Astrocyte (in vitro differentiated cells and primary cell): ENCODE measurements around the gene PAX6. TPM values are rescaled to one million over a fixed set of nuclear protein-coding genes. Genes with fewer than 3 reads are reported as not detected.
A peak's percentile ranks its signal among the peaks of the same experiment; 100 is the strongest.

Source experiments
- DNase-seq: peaks from one replicate; pipeline ENCODE4 v3.0.0-alpha.2; 2010; ENCODE audit warnings: low read depth
- FAIRE-seq: peaks from 2 replicates; lab custom pipeline; 2011; peaks lifted over from hg19 to GRCh38; lab: Jason Lieb, UNC
- H2AFZ ChIP-seq: 2 replicates; pipeline ENCODE4 v1.6.0; 2012; ENCODE audit warnings: low read depth, low read length, inconsistent platforms
- H3K27ac ChIP-seq: 2 replicates; pipeline ENCODE4 v1.5.1; 2011; ENCODE audit warnings: low read depth, low read length, inconsistent platforms
- H3K27me3 ChIP-seq: 2 replicates; pipeline ENCODE4 v1.6.0; 2011; ENCODE audit warnings: low read length, inconsistent platforms; ENCODE audit not compliant: insufficient read depth
- H3K36me3 ChIP-seq: 2 replicates; pipeline ENCODE4 v1.5.1; 2011; ENCODE audit warnings: low read length, inconsistent platforms; ENCODE audit not compliant: insufficient read depth
- H3K4me1 ChIP-seq: 2 replicates; pipeline ENCODE4 v1.5.1; 2011; ENCODE audit warnings: low read length, inconsistent platforms; ENCODE audit not compliant: insufficient read depth
- H3K4me2 ChIP-seq: 2 replicates; pipeline ENCODE4 v1.6.0; 2012; ENCODE audit warnings: low read length, inconsistent platforms
- H3K4me3 ChIP-seq: 2 replicates; pipeline ENCODE4 v1.5.1; 2011; ENCODE audit warnings: low read depth, mild to moderate bottlenecking, low read length, inconsistent platforms; ENCODE audit not compliant: insufficient read depth
- H3K79me2 ChIP-seq: 2 replicates; pipeline ENCODE4 v1.6.0; 2012; ENCODE audit warnings: mild to moderate bottlenecking, low read length, inconsistent platforms; ENCODE audit not compliant: insufficient read depth
- H3K9ac ChIP-seq: 2 replicates; pipeline ENCODE4 v1.6.0; 2012; ENCODE audit warnings: mild to moderate bottlenecking, low read length, inconsistent platforms
- H3K9me3 ChIP-seq: 2 replicates; pipeline ENCODE4 v1.5.1; 2012; ENCODE audit warnings: low read depth, mild to moderate bottlenecking, low read length, inconsistent platforms; ENCODE audit not compliant: insufficient read depth
- H4K20me1 ChIP-seq: 2 replicates; pipeline ENCODE4 v1.6.0; 2012; ENCODE audit warnings: low read length, inconsistent platforms; ENCODE audit not compliant: insufficient read depth
- H3K27ac Mint-ChIP-seq: one replicate; pipeline ENCODE4 v1.8.0; 2021; ENCODE audit warnings: mild to moderate bottlenecking, mixed read lengths; ENCODE audit not compliant: unreplicated experiment
- H3K27me3 Mint-ChIP-seq: one replicate; pipeline ENCODE4 v1.8.0; 2021; ENCODE audit warnings: low read depth, mixed read lengths; ENCODE audit not compliant: unreplicated experiment
- H3K36me3 Mint-ChIP-seq: one replicate; pipeline ENCODE4 v1.8.0; 2021; ENCODE audit warnings: low read depth, mixed read lengths; ENCODE audit not compliant: unreplicated experiment
- H3K4me1 Mint-ChIP-seq: one replicate; pipeline ENCODE4 v1.8.0; 2021; ENCODE audit warnings: low read depth, mixed read lengths; ENCODE audit not compliant: unreplicated experiment
- H3K4me3 Mint-ChIP-seq: one replicate; pipeline ENCODE4 v1.8.0; 2021; ENCODE audit warnings: mild to moderate bottlenecking, moderate library complexity, mixed read lengths; ENCODE audit not compliant: unreplicated experiment
- H3K9me3 Mint-ChIP-seq: one replicate; pipeline ENCODE4 v1.8.0; 2021; ENCODE audit warnings: mild to moderate bottlenecking, mixed read lengths; ENCODE audit not compliant: unreplicated experiment
- CTCF ChIP-seq: IDR thresholded peaks from 2 replicates; pipeline ENCODE4 v1.5.1; 2011; ENCODE audit warnings: low read depth, mild to moderate bottlenecking, inconsistent platforms, low read length, moderate library complexity; ENCODE audit not compliant: insufficient read depth
- EZH2 ChIP-seq: IDR thresholded peaks from 2 replicates; pipeline ENCODE4 v1.6.1; 2012; ENCODE audit warnings: mild to moderate bottlenecking, low read length, inconsistent platforms; ENCODE audit not compliant: insufficient read depth
- total RNA-seq: library from RNA; stranded (reverse); gene quantifications from 2 replicates; pipeline ENCODE4 v1.2.1, GENCODE V29; 2021

PAX6 gene
- total RNA-seq, 1 donor from 2014 or later: 12.2 TPM

DNA sequence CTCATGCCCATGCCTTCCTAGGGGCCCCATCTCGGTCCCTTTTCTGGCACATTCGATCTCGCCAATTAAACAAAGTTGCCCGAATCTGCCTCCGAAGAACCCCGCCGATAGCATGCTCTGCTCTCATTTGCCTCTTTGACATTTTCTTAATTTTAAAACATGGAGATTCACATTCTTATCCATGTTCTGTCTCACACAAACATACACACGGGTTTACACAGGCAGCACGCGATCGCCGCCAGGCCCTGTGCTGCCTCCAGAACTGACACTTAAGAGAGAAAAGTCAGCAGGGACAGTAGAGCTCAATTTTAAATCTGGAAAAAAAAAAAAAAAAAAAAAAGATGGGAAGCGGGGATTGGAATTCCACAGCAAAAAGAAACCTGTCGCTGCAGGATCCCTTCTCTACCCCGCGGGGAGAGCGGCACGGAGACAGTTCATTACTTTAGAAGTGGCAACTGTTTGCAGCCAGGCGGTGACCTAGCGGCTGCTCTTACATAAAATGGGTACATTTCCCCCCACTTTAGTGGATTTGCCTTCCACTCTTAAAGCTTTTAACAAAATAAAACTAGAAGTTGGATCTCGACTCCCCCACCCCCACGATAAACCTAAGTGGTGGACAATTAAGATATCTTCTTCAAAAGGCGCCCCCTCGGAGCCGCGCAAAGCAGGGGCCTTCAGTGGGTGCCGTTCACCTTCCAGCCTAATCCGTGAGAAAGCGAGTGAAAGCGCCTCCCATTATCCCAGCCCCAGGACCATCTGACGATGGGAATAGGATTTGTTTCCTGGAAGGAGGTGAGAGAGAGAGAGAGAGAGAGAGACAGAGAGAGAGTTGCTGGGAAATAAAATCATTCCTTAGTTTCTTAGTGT, 13.7 kb downstream of the PAX6 start:
- H3K9ac ChIP-seq: peak overlapping the region; percentile 18
- Mint-ChIP-seq H3K36me3 (peaks cover 5% of the 10 kb centered on the region), H3K4me3 (peak overlapping the region; percentile 40), H3K27ac (no peak overlapping the region), H3K27me3 (peaks cover 72% of the 10 kb centered on the region), H3K4me1 (peaks cover 2% of the 10 kb centered on the region), H3K9me3 (peaks cover 17% of the 10 kb centered on the region)
- peaks cover 15% of the 10 kb centered on the region for H3K4me1 ChIP-seq
- no peaks in the 10 kb centered on the region for H3K9me3 ChIP-seq
- TF ChIP-seq CTCF (no peak), EZH2 (peak; percentile 16)
- peaks cover 12% of the 10 kb centered on the region for H3K36me3 ChIP-seq
- peaks cover 36% of the 10 kb centered on the region for H3K79me2 ChIP-seq
- no peaks in the 10 kb centered on the region for H4K20me1 ChIP-seq
- H3K27ac ChIP-seq: peak overlapping the region; percentile 1
- FAIRE-seq: no peak
- H3K4me2 ChIP-seq: peak overlapping the region; percentile 68
- peak overlapping the region; percentile 9 for H2AFZ ChIP-seq
- peaks cover 38% of the 10 kb centered on the region for H3K27me3 ChIP-seq
- no peak for DNase-seq
- no peak overlapping the region for H3K4me3 ChIP-seq

DNA sequence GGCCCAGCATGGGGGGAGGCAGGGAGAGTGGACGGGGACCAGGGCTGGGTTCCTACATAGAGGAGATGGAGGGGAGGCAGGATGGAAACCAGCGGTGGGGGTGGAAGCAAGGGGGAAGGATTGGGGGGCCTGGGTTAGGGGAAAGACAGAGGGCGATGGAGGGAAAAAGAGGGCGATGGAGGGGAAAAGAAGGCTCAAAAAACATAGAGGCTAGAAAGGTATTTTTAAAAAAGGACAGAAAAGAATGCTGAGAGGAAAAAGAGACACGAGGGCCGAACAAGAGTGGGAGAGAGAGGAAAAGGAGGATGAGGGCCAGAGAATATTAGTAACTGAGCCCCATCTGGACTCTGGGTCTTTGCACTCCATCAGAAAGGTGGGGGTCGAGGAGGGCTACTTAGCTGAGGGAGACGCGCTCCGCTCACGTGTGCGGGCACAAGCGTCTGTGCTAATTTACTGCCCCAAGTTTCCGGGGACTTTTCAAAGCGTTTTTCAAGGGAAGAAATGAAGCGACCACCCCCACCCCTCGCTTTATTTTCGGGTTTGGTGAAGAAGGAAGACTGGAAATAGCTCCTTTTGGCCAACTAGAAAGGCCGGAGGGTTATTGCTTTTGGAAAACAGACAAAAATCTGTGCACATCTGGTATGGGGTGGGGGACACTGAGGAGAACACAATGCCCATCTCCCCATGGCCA, 14.5 kb downstream of the PAX6 start:
- H3K4me3 Mint-ChIP-seq: peak overlapping the region; percentile 34
- peaks cover 5% of the 10 kb centered on the region for H3K36me3 Mint-ChIP-seq
- DNase-seq (no peak), FAIRE-seq (no peak)
- H4K20me1 ChIP-seq: no peaks in the 10 kb centered on the region
- peaks cover 36% of the 10 kb centered on the region for H3K27me3 ChIP-seq
- H3K27ac ChIP-seq: no peak overlapping the region
- peaks cover 66% of the 10 kb centered on the region for H3K27me3 Mint-ChIP-seq
- H3K36me3 ChIP-seq: peaks cover 11% of the 10 kb centered on the region
- no peak overlapping the region for H3K4me3 ChIP-seq
- H3K79me2 ChIP-seq: peaks cover 28% of the 10 kb centered on the region
- peaks cover 17% of the 10 kb centered on the region for H3K9me3 Mint-ChIP-seq
- H3K4me1 ChIP-seq: peaks cover 15% of the 10 kb centered on the region
- H3K9me3 ChIP-seq: no peaks in the 10 kb centered on the region
- H3K9ac ChIP-seq: no peak overlapping the region
- peaks cover 2% of the 10 kb centered on the region for H3K4me1 Mint-ChIP-seq
- H3K27ac Mint-ChIP-seq: peak overlapping the region; percentile 66
- no peak for TF ChIP-seq CTCF
- TF ChIP-seq EZH2: no peak
- H2AFZ ChIP-seq: no peak overlapping the region
- H3K4me2 ChIP-seq: peak overlapping the region; percentile 68
